ENCODE measurements around the gene PRXL2B.

Gene PRXL2B

DNA sequence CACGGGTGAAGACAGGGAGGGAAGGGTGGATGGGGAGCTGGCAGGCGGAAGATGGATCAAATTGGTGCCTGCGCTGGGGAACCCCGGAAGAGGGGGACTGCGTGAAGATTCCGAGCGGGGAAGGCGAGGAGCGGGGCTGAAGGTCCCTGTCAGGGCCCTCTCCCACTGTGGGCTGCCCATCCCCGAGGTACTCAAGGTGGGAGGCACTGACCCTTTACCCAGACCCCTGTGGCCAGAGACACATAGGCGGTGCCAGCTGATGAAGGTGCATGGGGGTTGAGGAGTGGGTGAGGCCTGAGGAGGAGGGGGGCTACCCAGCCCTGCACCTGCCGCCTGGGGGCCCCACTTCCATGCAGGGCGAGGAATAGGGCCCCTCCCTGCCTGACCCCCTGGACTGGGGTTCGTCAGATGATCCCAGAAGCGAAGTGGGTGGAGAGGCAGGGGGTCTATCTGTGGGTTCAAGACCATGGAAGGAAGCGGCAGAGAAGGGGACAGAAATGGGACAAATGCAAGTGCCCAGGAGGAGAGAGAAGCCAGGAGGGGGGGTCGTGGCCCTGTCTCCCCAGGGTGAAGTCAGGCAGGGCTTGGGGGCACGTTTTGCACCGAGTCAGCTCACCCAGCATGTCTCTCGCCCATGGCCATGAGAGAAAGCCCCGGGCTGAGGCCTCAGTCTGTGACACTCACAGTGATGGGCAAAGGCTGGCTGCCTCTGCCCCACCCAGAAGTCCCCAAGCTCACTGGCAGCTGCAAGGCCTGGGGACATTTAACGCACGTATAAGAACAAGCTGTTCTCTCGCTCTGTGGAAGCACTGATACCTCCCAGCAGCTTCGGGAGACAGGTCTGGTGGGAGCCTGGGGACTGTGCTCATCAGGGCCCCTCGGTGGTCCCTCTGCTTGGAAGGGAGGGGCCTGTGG, 53.3 kb downstream of the PRXL2B start:
- no peak for DNase-seq

DNA sequence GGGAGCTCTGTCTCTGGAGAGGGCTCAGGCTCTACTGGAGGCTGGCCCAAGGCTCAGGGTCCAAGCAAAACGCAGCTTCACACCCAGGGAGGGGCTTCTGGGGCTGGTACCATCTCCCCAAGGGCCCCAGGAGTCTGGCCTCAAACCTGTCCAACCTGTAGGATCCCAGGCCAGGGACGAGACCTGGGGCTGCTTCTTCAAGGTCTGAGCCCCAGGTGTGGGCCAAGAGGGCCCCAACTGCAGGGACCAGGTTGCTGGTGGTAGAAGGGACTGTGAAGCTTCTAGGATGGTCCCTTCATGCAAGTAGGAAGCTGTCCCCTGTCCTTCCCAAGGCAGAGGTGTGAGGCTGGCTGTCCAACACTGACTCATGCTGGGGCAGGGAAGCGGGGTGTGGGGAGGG, 54.0 kb downstream of the PRXL2B start:
- DNase-seq, result no peak
